OCI-LY1 (cell line): ENCODE results near the gene PHKB.

Source experiments
- H2AFZ ChIP-seq: fragments of 200-600 bp; sonication (generic), shearing (Covaris generic); 2 replicates; pipeline ENCODE4 v1.6.0; 2014; ENCODE audit warnings: antibody characterized with exemption, mild to moderate bottlenecking, low read length
- H3F3A ChIP-seq: fragments of 200-600 bp; sonication (generic), shearing (Covaris generic); 2 replicates; pipeline ENCODE4 v1.6.0; 2014; ENCODE audit warnings: mild to moderate bottlenecking, antibody characterized with exemption, low read length, moderate library complexity; ENCODE audit not compliant: insufficient read depth
- H3K27ac ChIP-seq: fragments of 200-600 bp; sonication (generic); 2 replicates; pipeline ENCODE4 v1.5.1; 2014; ENCODE audit warnings: low read length, mixed run types, mild to moderate bottlenecking, low read depth; ENCODE audit not compliant: poor library complexity, severe bottlenecking
- H3K27me3 ChIP-seq: fragments of 200-600 bp; sonication (generic); 2 replicates; pipeline ENCODE4 v1.6.0; 2014; ENCODE audit warnings: antibody characterized with exemption, mild to moderate bottlenecking, low read length, moderate library complexity; ENCODE audit not compliant: insufficient read depth
- H3K36me3 ChIP-seq: fragments of 200-600 bp; sonication (generic); 2 replicates; pipeline ENCODE4 v1.6.1; 2014; ENCODE audit warnings: mild to moderate bottlenecking, antibody characterized with exemption, low read length, moderate library complexity, mixed read lengths; ENCODE audit not compliant: insufficient read depth
- H3K4me1 ChIP-seq: fragments of 200-600 bp; sonication (generic); 2 replicates; pipeline ENCODE4 v1.5.1; 2014; ENCODE audit warnings: mild to moderate bottlenecking, low read length, moderate library complexity; ENCODE audit not compliant: insufficient read depth, severe bottlenecking
- H3K4me2 ChIP-seq: fragments of 200-600 bp; sonication (generic), shearing (Covaris generic); 2 replicates; pipeline ENCODE4 v1.6.1; 2014; ENCODE audit warnings: low read length
- H3K4me3 ChIP-seq: fragments of 200-600 bp; sonication (generic); 2 replicates; pipeline ENCODE4 v1.5.1; 2014; ENCODE audit warnings: low read length, low read depth, mild to moderate bottlenecking, mixed read lengths; ENCODE audit not compliant: poor library complexity, severe bottlenecking
- H3K79me2 ChIP-seq: fragments of 200-600 bp; shearing (Covaris generic); 2 replicates; pipeline ENCODE4 v1.6.1; 2016; ENCODE audit warnings: mixed run types, low read length, mixed read lengths; ENCODE audit not compliant: insufficient read depth
- H3K9ac ChIP-seq: fragments of 200-600 bp; sonication (generic), shearing (Covaris generic); 2 replicates; pipeline ENCODE4 v1.6.1; 2014; ENCODE audit warnings: mild to moderate bottlenecking, low read length, mixed read lengths
- H3K9me2 ChIP-seq: fragments of 200-600 bp; sonication (generic), shearing (Covaris generic); 2 replicates; pipeline ENCODE4 v1.6.1; 2014; ENCODE audit warnings: low read depth, mild to moderate bottlenecking, low read length, mixed read lengths
- H3K9me3 ChIP-seq: fragments of 200-600 bp; shearing (Covaris generic); 2 replicates; pipeline ENCODE4 v1.6.1; 2014; ENCODE audit warnings: low read length, mixed read lengths
- H4K20me1 ChIP-seq: fragments of 200-600 bp; sonication (generic), shearing (Covaris generic); 2 replicates; pipeline ENCODE4 v1.6.0; 2016; ENCODE audit warnings: mild to moderate bottlenecking, low read length; ENCODE audit not compliant: insufficient read depth
- EZH2 ChIP-seq: fragments of 200-600 bp; sonication (generic), shearing (Covaris generic); IDR thresholded peaks from 2 replicates; pipeline ENCODE4 v1.8.0; 2017; ENCODE audit warnings: borderline replicate concordance, mixed run types, mild to moderate bottlenecking, antibody characterized with exemption, low read length, moderate library complexity, mixed read lengths
- TF ChIP-seq, protein P1 (sequence below): fragments of 200-600 bp; sonication (generic), shearing (Covaris generic); IDR thresholded peaks from 2 replicates; pipeline ENCODE4 v1.5.1; 2017; ENCODE audit warnings: mild to moderate bottlenecking, antibody characterized with exemption, low read length, moderate library complexity, mixed read lengths

The PHKB gene

DNA sequence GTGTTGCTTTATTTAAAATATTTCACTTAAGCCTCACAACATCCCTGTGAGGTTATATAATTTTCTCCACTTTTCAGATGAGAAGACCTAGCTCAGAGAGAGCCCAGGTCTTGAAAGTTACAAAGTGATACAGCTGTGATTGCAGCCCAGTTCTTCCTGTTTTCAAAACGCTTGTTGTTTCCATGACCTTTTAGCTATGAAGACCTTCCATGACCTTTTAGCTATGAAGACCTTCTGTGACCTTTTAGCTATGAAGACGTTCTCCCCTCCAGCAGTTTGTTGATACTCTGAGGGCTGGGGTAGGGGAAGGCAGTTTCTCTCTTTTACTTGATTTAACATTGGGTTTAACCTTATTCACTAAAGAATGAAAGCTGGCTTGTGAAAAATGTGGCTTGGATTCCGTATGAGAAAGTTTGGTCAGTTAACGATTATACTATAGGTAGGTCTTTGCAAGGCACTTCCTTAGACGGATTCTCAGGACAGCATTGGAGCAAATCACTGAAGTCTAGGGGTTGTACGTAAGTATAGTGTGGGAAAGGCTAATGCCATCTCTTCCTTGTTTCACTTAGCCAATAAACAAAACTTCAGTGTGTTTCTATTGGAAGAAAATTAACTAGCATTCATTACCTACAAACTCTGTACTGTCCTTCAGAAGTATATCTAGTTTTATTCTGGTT is 20.7 kb downstream of the PHKB start:
- Histone ChIP-seq H4K20me1 (no peaks in the 10 kb centered on the region), H3K4me1 (peaks cover 21% of the 10 kb centered on the region), H3K27me3 (no peaks in the 10 kb centered on the region), H3K9me2 (no peaks in the 10 kb centered on the region), H3K4me3 (no peak overlapping the region), H3K9ac (no peak overlapping the region), H3K9me3 (no peaks in the 10 kb centered on the region), H3K79me2 (0 out of 2 replicates have a peak, but pooled peaks cover 3% of the 10 kb centered on the region), H3K4me2 (no peak overlapping the region), H3K27ac (no peak overlapping the region), H3K36me3 (no peaks in the 10 kb centered on the region), H2AFZ (no peak overlapping the region), H3F3A (no peaks in the 10 kb centered on the region)
- TF ChIP-seq, protein P1, sequence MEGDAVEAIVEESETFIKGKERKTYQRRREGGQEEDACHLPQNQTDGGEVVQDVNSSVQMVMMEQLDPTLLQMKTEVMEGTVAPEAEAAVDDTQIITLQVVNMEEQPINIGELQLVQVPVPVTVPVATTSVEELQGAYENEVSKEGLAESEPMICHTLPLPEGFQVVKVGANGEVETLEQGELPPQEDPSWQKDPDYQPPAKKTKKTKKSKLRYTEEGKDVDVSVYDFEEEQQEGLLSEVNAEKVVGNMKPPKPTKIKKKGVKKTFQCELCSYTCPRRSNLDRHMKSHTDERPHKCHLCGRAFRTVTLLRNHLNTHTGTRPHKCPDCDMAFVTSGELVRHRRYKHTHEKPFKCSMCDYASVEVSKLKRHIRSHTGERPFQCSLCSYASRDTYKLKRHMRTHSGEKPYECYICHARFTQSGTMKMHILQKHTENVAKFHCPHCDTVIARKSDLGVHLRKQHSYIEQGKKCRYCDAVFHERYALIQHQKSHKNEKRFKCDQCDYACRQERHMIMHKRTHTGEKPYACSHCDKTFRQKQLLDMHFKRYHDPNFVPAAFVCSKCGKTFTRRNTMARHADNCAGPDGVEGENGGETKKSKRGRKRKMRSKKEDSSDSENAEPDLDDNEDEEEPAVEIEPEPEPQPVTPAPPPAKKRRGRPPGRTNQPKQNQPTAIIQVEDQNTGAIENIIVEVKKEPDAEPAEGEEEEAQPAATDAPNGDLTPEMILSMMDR, result no peak
- no peak for TF ChIP-seq EZH2

DNA sequence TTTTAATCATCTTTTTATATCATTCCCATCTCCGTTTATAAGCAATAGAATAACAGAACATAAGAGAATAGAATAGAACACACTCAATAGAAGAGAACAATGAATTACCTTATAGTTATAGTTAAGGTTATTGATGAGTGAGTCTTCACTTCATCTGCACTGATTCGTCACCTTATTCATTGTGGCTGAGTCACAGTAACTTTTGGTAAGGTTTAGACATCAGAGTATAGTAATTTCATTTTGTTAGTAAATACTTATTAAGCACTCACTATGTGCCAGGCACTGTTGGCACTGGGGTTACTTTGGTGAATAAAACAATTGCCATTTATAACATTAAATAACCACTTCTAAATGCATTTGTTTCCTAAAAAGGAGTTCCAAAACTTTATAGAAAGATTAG is 22.5 kb downstream of the PHKB start:
- peaks cover 9% of the 10 kb centered on the region; the same call in 1 of the 2 replicates for H3K36me3 ChIP-seq
- H3K9me3 ChIP-seq, result no peaks in the 10 kb centered on the region
- H3K9me2 ChIP-seq, result no peaks in the 10 kb centered on the region
- H4K20me1 ChIP-seq, result no peaks in the 10 kb centered on the region
- H3F3A ChIP-seq, result no peaks in the 10 kb centered on the region
- no peak overlapping the region for H3K4me3 ChIP-seq
- H3K4me2 ChIP-seq, result no peak overlapping the region
- peaks cover 11% of the 10 kb centered on the region for H3K4me1 ChIP-seq
- H3K27ac ChIP-seq, result no peak overlapping the region
- 0 out of 2 replicates have a peak, but pooled peaks cover 3% of the 10 kb centered on the region for H3K79me2 ChIP-seq
- H2AFZ ChIP-seq, result no peak overlapping the region
- H3K27me3 ChIP-seq, result no peaks in the 10 kb centered on the region
- H3K9ac ChIP-seq, result no peak overlapping the region
- TF ChIP-seq, protein P1, result no peak
- no peak for TF ChIP-seq EZH2

DNA sequence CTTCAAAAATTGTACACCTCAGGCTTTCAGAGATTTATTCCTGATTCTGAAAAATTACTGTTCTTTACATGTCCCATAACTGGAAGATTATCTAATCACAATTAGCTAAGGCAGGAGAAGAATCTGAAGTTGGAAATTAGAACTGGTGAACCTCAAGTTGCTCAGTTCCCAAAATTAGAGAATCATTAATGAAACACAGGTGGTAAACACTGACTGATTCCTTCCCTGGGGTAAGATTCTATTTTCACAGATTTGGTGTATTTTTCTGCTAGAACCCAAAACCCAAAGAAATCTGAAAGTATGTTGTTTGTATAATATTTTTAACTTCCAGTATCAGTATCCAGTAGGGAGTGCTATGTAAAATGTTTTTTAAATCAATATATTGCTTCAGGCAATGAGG is 25.7 kb downstream of the PHKB start:
- Histone ChIP-seq H3F3A (no peaks in the 10 kb centered on the region), H3K4me3 (no peak overlapping the region), H3K79me2 (no peaks in the 10 kb centered on the region)

More for the DNA sequence above, 25.7 kb downstream of the PHKB start:
- H3K9me3 ChIP-seq, result no peaks in the 10 kb centered on the region
- H3K4me1 ChIP-seq, result peaks cover 16% of the 10 kb centered on the region
- H2AFZ ChIP-seq, result no peak overlapping the region
- no peak overlapping the region for H3K4me2 ChIP-seq
- H3K36me3 ChIP-seq, result peaks cover 14% of the 10 kb centered on the region; the same call in 1 of the 2 replicates
- no peaks in the 10 kb centered on the region for H3K27me3 ChIP-seq
- H4K20me1 ChIP-seq, result no peaks in the 10 kb centered on the region
- TF ChIP-seq, protein P1, result no peak
- no peak for TF ChIP-seq EZH2
- no peak overlapping the region for H3K27ac ChIP-seq
- no peaks in the 10 kb centered on the region for H3K9me2 ChIP-seq
- no peak overlapping the region for H3K9ac ChIP-seq
